Measurements from ENCODE around the gene ING4.

DNA sequence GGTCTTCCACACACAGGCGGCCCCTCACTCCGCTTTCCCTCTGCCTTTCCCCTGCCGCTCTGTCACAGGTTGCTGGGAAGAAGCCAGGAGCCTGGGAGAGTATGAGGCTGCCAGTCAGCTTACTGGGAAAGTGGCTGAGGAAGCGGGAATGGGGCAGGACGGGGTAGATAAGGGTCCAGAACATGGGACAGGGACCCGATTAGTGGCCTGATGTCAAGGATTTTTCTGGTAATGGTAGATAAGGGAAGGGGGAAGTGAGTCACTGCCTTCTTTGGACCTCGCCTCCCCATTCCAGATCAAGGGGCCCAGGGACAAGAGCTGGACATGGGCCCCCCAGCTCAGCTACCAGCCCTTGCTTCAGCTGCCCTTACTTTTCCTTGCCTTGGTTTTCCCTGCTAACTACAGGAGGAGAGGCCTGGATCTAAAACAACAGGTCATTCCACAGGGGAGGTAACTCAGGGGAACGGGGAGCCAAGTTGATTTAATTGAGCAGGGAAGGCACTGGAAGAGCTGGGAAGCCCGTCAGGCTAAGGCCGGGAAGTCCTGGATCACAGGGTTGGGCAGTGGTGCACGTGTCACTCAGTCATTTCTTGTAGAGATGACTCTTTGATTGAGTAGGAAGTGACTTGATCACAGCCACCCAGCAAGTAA is 23.6 kb downstream of the ING4 start:
- TF ChIP-seq POLR2AphosphoS5 (IDR thresholded peaks at IDR 0.05; ENCODE audit: insufficient read depth in 1 of 2, low read depth in 1 of 2) = no peak
- TF ChIP-seq, protein P1, sequence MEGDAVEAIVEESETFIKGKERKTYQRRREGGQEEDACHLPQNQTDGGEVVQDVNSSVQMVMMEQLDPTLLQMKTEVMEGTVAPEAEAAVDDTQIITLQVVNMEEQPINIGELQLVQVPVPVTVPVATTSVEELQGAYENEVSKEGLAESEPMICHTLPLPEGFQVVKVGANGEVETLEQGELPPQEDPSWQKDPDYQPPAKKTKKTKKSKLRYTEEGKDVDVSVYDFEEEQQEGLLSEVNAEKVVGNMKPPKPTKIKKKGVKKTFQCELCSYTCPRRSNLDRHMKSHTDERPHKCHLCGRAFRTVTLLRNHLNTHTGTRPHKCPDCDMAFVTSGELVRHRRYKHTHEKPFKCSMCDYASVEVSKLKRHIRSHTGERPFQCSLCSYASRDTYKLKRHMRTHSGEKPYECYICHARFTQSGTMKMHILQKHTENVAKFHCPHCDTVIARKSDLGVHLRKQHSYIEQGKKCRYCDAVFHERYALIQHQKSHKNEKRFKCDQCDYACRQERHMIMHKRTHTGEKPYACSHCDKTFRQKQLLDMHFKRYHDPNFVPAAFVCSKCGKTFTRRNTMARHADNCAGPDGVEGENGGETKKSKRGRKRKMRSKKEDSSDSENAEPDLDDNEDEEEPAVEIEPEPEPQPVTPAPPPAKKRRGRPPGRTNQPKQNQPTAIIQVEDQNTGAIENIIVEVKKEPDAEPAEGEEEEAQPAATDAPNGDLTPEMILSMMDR (IDR thresholded peaks at IDR 0.05) = no peak
- TF ChIP-seq POLR2A (IDR thresholded peaks at IDR 0.05) = no peak
